H1 (cell line): Measurements from ENCODE around the gene MPPED2. TPM values are rescaled to one million over a fixed set of nuclear protein-coding genes. Genes with fewer than 3 reads are reported as not detected.

Experiments
- CTCF ChIA-PET: fragments of 300-600 bp; sonication (Branson Sonifier 250); formaldehyde crosslinking; loops from one replicate; lab custom pipeline; 2021; ENCODE audit not compliant: partially characterized antibody; lab: Charles Lee
- POLR2A ChIA-PET: fragments of 300-600 bp; sonication (Branson Sonifier 250); formaldehyde crosslinking; loops from one replicate; lab custom pipeline; 2021; ENCODE audit warnings: inconsistent platforms; ENCODE audit not compliant: partially characterized antibody; lab: Charles Lee
- DNase-seq, 2 experiments: peaks; one replicate each; pipeline versions ENCODE4 v3.0.0 to v3.0.0-alpha.2; 2010 to 2022; ENCODE audit warnings: low spot score in 2 of 2, low read depth in 1 of 2, mixed read lengths in 1 of 2
- FAIRE-seq: peaks from 2 replicates; lab custom pipeline; 2011; peaks lifted over from hg19 to GRCh38; lab: Jason Lieb, UNC
- H2AFZ ChIP-seq: 2 replicates; pipeline ENCODE4 v1.8.1; 2012; ENCODE audit warnings: low read length, inconsistent platforms
- H2AK5ac ChIP-seq: 2 replicates; pipeline ENCODE4 v1.6.1; 2013; ENCODE audit warnings: low read depth, low read length
- H2BK120ac ChIP-seq: replicated peaks from 2 replicates; pipeline ENCODE3; 2013; ENCODE audit warnings: low read depth, low read length, inconsistent platforms
- H2BK12ac ChIP-seq: 2 replicates; pipeline ENCODE4 v1.6.1; 2013; ENCODE audit warnings: low read depth, low read length
- H2BK15ac ChIP-seq: 2 replicates; pipeline ENCODE4 v1.6.1; 2013; ENCODE audit warnings: low read length
- H2BK20ac ChIP-seq: 2 replicates; pipeline ENCODE4 v1.6.1; 2013; ENCODE audit warnings: low read length
- H2BK5ac ChIP-seq: 2 replicates; pipeline ENCODE4 v1.6.1; 2013; ENCODE audit warnings: low read depth, low read length
- H3K14ac ChIP-seq: 2 replicates; pipeline ENCODE4 v1.6.1; 2013; ENCODE audit warnings: inconsistent platforms; ENCODE audit not compliant: insufficient read length
- H3K18ac ChIP-seq: 2 replicates; pipeline ENCODE4 v1.6.1; 2013; ENCODE audit warnings: low read length; ENCODE audit errors: extremely low read depth
- H3K23ac ChIP-seq: 2 replicates; pipeline ENCODE4 v1.6.1; 2013; ENCODE audit warnings: inconsistent platforms; ENCODE audit not compliant: insufficient read length
- H3K23me2 ChIP-seq: 2 replicates; pipeline ENCODE4 v1.6.1; 2013; ENCODE audit warnings: low read depth, low read length
- H3K27ac ChIP-seq: 2 replicates; pipeline ENCODE4 v1.6.1; 2011; ENCODE audit warnings: low read depth, low read length, inconsistent platforms
- H3K27me3 ChIP-seq, 4 experiments: replicated peaks in 1 of 4; 1 replicate in 1 of 4; 2 replicates in 3 of 4; pipeline versions ENCODE4 v1.6.1 to v1.8.1; 2011 to 2013; ENCODE audit warnings: low read length in 3 of 4, mild to moderate bottlenecking in 3 of 4, inconsistent platforms in 2 of 4, mixed read lengths in 2 of 4, moderate library complexity in 1 of 4; ENCODE audit not compliant: control insufficient read depth in 3 of 4, insufficient read depth in 3 of 4; ENCODE audit errors: extremely low read depth in 1 of 4
- H3K36me3 ChIP-seq, 4 experiments: 2 replicates each; pipeline versions ENCODE4 v1.6.1 to v1.8.1; 2011 to 2013; ENCODE audit warnings: mild to moderate bottlenecking in 4 of 4, low read length in 3 of 4, moderate library complexity in 2 of 4, control low read depth in 1 of 4, inconsistent platforms in 1 of 4; ENCODE audit not compliant: insufficient read depth in 4 of 4, control insufficient read depth in 2 of 4
- H3K4ac ChIP-seq: replicated peaks from 2 replicates; pipeline ENCODE3; 2013; ENCODE audit warnings: low read length, low read depth, mixed read lengths, inconsistent platforms; ENCODE audit not compliant: insufficient read length
- H3K4me1 ChIP-seq, 4 experiments: replicated peaks in 1 of 4; 1 replicate in 1 of 4; 2 replicates in 3 of 4; pipeline versions ENCODE4 v1.6.1 to v1.8.1; 2011 to 2013; ENCODE audit warnings: low read length in 3 of 4, inconsistent platforms in 2 of 4, mixed read lengths in 1 of 4; ENCODE audit not compliant: insufficient read depth in 4 of 4, control insufficient read depth in 3 of 4
- H3K4me2 ChIP-seq, 2 experiments: 2 replicates each; pipeline versions ENCODE4 v1.6.1 to v1.8.1; 2011 to 2013; ENCODE audit warnings: low read depth in 2 of 2, low read length in 2 of 2, control low read depth in 1 of 2, inconsistent platforms in 1 of 2, mild to moderate bottlenecking in 1 of 2; ENCODE audit not compliant: insufficient read depth in 1 of 2
- H3K4me3 ChIP-seq, 4 experiments: fragments of 200-600, 300-600 bp in 1 of 4; sonication (generic), shearing (Covaris generic), sonication (Bioruptor Twin) in 1 of 4; 2 replicates each; pipeline versions ENCODE4 v1.5.1 to v1.8.1; 2011 to 2016; ENCODE audit warnings: low read length in 4 of 4, low read depth in 3 of 4, control low read depth in 2 of 4, inconsistent platforms in 2 of 4, mild to moderate bottlenecking in 2 of 4, mixed read lengths in 1 of 4, moderate library complexity in 1 of 4; ENCODE audit not compliant: insufficient read depth in 2 of 4; ENCODE audit errors: extremely low read depth in 1 of 4
- H3K56ac ChIP-seq: replicated peaks from 2 replicates; pipeline ENCODE3; 2013; ENCODE audit warnings: low read depth, mild to moderate bottlenecking, mixed read lengths, low read length, inconsistent platforms; ENCODE audit not compliant: insufficient read length
- H3K79me1 ChIP-seq: 2 replicates; pipeline ENCODE4 v1.6.1; 2013; ENCODE audit warnings: low read depth, low read length, control low read depth
- H3K79me2 ChIP-seq, 2 experiments: 2 replicates each; pipeline versions ENCODE4 v1.6.1 to v1.8.1; 2012 to 2013; ENCODE audit warnings: low read length in 2 of 2, mild to moderate bottlenecking in 2 of 2, inconsistent platforms in 1 of 2; ENCODE audit not compliant: insufficient read depth in 2 of 2, control insufficient read depth in 1 of 2
- H3K9ac ChIP-seq, 4 experiments: replicated peaks in 1 of 4; 1 replicate in 1 of 4; 2 replicates in 3 of 4; pipeline versions ENCODE4 v1.6.1 to v1.8.1; 2011 to 2013; ENCODE audit warnings: low read depth in 3 of 4, low read length in 3 of 4, control low read depth in 2 of 4, mild to moderate bottlenecking in 2 of 4, moderate library complexity in 2 of 4, inconsistent platforms in 1 of 4; ENCODE audit errors: extremely low read depth in 1 of 4
- H3K9me3 ChIP-seq, 2 experiments: 2 replicates each; pipeline versions ENCODE4 v1.6.1 to v1.8.1; 2012 to 2013; ENCODE audit warnings: mild to moderate bottlenecking in 2 of 2, moderate library complexity in 2 of 2, control low read depth in 1 of 2, inconsistent platforms in 1 of 2, low read depth in 1 of 2, low read length in 1 of 2, mixed read lengths in 1 of 2; ENCODE audit not compliant: insufficient read depth in 2 of 2
- H4K20me1 ChIP-seq, 2 experiments: replicated peaks in 1 of 2; 2 replicates each; pipeline versions ENCODE3 to v1.8.1; 2011 to 2013; ENCODE audit warnings: inconsistent platforms in 2 of 2, low read length in 2 of 2, mild to moderate bottlenecking in 1 of 2; ENCODE audit not compliant: insufficient read depth in 2 of 2, control insufficient read depth in 1 of 2
- H4K5ac ChIP-seq: 2 replicates; pipeline ENCODE4 v1.6.1; 2013; ENCODE audit warnings: low read length, low read depth, mixed read lengths, inconsistent platforms; ENCODE audit not compliant: insufficient read length
- H4K8ac ChIP-seq: 2 replicates; pipeline ENCODE4 v1.8.0; 2013; ENCODE audit warnings: mild to moderate bottlenecking, moderate library complexity, low read length, inconsistent platforms; ENCODE audit not compliant: insufficient read depth; ENCODE audit errors: extremely low read depth
- H4K91ac ChIP-seq: replicated peaks from 2 replicates; pipeline ENCODE3; 2013; ENCODE audit warnings: low read length, mixed read lengths, inconsistent platforms; ENCODE audit not compliant: insufficient read length
- HDAC6 ChIP-seq: IDR thresholded peaks from one replicate; pipeline ENCODE4 v1.7.1; 2012; ENCODE audit warnings: low read depth, mild to moderate bottlenecking, inconsistent platforms, low read length, moderate library complexity
- whole genome bisulfite sequencing, 2 experiments: shearing (Covaris generic) in 1 of 2; methylation state at CpG; one replicate each; pipeline versions ENCODE4 v1.1.6 to v1.1.7; 2013 to 2015; ENCODE audit warnings: low lambda C conversion rate in 2 of 2, mixed read lengths in 2 of 2, inconsistent platforms in 1 of 2, low coverage in 1 of 2, missing lambda C conversion rate in 1 of 2; ENCODE audit not compliant: insufficient replicate concordance in 2 of 2, insufficient coverage in 1 of 2, insufficient read length in 1 of 2; ENCODE audit errors: extremely low coverage in 1 of 2, missing lambda C conversion rate in 1 of 2; 5-methylcytosine and 5-hydroxymethylcytosine counted together
- polyA plus RNA-seq, 7 experiments: library from polyadenylated mRNA; depleted of rRNA in 3 of 7; stranded (reverse) in 5 of 7; unstranded in 2 of 7; fragments of >200 nt in 5 of 7; fragments of 200-250 nt in 2 of 7; gene quantifications; 1 replicate in 5 of 7; 2 replicates in 1 of 7; 4 replicates in 1 of 7; pipeline versions ENCODE4 v1.2.1 to v1.2.3, GENCODE V29; 2011 to 2013; ENCODE audit warnings: missing spikeins in 2 of 7, mixed read lengths in 2 of 7
- total RNA-seq: library from RNA; stranded (reverse); fragmentation: NEBNext Ultra II Directional; extraction: Animal tissue kit (Norgen Biotek cat#: 25700); gene quantifications from 2 replicates; pipeline ENCODE4 v1.2.1, GENCODE V29; 2021
- TF ChIP-seq, protein P1 (sequence below): IDR thresholded peaks from 2 replicates; pipeline ENCODE4 v1.6.1; 2012; ENCODE audit warnings: low read length, inconsistent platforms

MPPED2 gene
- total and polyA plus RNA-seq, 2 of the 8 experiments (the other 6 are each of a cell fraction or from before 2014, with no cell fraction given), result 1.3 to 3.5 TPM

DNA sequence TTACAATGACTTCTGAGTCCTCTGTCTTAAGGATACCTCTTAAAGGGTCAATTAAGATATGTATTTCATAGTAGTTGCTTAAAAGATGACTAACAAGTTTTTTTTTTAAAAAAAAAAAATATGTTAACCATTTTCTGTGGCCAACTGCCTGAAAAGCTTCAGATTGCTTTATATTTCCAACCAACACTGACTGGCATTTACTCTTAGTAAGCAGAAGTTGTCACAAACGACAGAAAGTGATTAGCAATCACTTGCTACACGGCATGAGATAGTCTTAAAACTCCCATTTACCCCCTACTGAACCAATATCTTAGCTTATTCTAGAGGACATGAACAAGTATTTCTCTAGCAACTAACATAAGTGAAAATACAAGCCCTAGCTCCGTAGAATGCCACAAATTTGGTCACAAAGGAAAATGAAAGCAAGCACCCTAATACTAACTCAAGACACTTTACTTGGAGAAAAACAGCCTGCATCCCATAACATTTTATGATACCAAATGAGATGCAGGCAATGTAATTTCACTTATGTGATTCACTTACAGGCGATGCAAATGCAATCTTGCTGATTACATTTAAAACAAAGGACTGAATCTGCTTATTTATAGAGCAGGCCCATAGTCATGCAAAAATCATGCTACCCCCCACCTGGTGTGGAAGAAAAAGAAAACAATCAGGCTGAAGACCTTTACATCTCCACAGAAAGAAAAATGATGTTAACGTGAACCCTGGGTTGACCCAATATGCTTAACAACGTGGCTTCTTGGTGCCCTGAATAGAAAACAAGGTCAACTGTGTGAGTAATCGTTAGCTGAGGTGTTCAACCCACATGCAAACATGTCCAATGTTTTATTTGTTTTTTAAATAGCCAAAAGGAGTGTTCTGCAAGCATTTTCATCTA, 25.7 kb downstream of the MPPED2 start:
- peaks cover 2 to 19% (median 15%) of the 10 kb centered on the region in 4 experiments; a peak in 5 of 7 replicates for H3K4me1 ChIP-seq
- H3K14ac ChIP-seq, result no peak overlapping the region
- H4K8ac ChIP-seq, result no peak overlapping the region
- 1% methylated on average over 7 of the region's 7 CpGs; no CpG with 5 or more reads in 1 of the 2 experiments for WGBS, 2 experiments
- peak overlapping the region; percentile 56 to 67 for H3K4me2 ChIP-seq
- H2AK5ac ChIP-seq, result no peak overlapping the region; the same call in 1 of the 2 replicates
- peak overlapping the region; percentile 88 for H4K5ac ChIP-seq
- ChIA-PET POLR2A (interaction anchor here (1.2 to 1.7 kb wide), 3 partner anchors 15 to 185 kb away, joined by 3 to 5 read pairs (median 3); partner anchors contain the start of gene MPPED2), CTCF (interaction anchor here (0.6 kb wide), 1 partner anchor 147 kb away, joined by 3 read pairs; no protein-coding TSS in a partner anchor)
- H3K4ac ChIP-seq, result no peak overlapping the region
- H3K56ac ChIP-seq, result peak overlapping the region; percentile 48
- H3K27me3 ChIP-seq, result no peaks in the 10 kb centered on the region
- H2BK12ac ChIP-seq, result peak overlapping the region; percentile 64; the same call in 1 of the 2 replicates
- H2BK20ac ChIP-seq, result peak overlapping the region; percentile 44; the same call in 1 of the 2 replicates
- peaks cover 0 to 5% (median 2%) of the 10 kb centered on the region in 4 experiments; a peak in 2 of 8 replicates for H3K36me3 ChIP-seq
- peak overlapping the region; percentile 61; the same call in 1 of the 2 replicates for H3K27ac ChIP-seq
- H2BK15ac ChIP-seq, result no peak overlapping the region
- H2BK5ac ChIP-seq, result peak overlapping the region; percentile 76; the same call in 1 of the 2 replicates
- FAIRE-seq (peak; percentile 96), DNase-seq (no peak)
- no peaks in the 10 kb centered on the region; the same call in 1 of the 2 replicates for H3K79me1 ChIP-seq
- H3K79me2 ChIP-seq, result no peaks in the 10 kb centered on the region
- peak overlapping the region in 2 of 4 experiments; percentile 1 to 45; a peak in 3 of 8 replicates for H3K4me3 ChIP-seq
- no peak overlapping the region for H3K23ac ChIP-seq
- peaks cover 3% of the 10 kb centered on the region; the same call in 1 of the 2 replicates for H3K23me2 ChIP-seq
- H2BK120ac ChIP-seq, result peak overlapping the region; percentile 84
- H3K9me3 ChIP-seq, result peaks cover 11 to 15% of the 10 kb centered on the region in 2 experiments
- peak overlapping the region; percentile 34 for H4K91ac ChIP-seq
- H3K18ac ChIP-seq, result peak overlapping the region; percentile 43
- no peaks in the 10 kb centered on the region for H4K20me1 ChIP-seq
- H3K9ac ChIP-seq, result no peak overlapping the region
- H2AFZ ChIP-seq, result no peak overlapping the region
- no peak for TF ChIP-seq HDAC6
- TF ChIP-seq, protein P1, sequence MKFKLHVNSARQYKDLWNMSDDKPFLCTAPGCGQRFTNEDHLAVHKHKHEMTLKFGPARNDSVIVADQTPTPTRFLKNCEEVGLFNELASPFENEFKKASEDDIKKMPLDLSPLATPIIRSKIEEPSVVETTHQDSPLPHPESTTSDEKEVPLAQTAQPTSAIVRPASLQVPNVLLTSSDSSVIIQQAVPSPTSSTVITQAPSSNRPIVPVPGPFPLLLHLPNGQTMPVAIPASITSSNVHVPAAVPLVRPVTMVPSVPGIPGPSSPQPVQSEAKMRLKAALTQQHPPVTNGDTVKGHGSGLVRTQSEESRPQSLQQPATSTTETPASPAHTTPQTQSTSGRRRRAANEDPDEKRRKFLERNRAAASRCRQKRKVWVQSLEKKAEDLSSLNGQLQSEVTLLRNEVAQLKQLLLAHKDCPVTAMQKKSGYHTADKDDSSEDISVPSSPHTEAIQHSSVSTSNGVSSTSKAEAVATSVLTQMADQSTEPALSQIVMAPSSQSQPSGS, result peak; percentile 79
